Psoas muscle (tissue), 8 donors: ENCODE measurements around the gene PPP4R3A. TPM values are rescaled to one million over a fixed set of nuclear protein-coding genes. Genes with fewer than 3 reads are reported as not detected.
"Not testable (repeated sequence)": the region's sequence is repeated elsewhere in the genome, so short reads cannot be mapped to it uniquely, and the experiment has no call there.

ENCODE experiments used
- ATAC-seq, 4 donors: fragments of 200-7000 bp; cut with Tn5 transposase; one replicate each; pipeline ENCODE4 v1.9.1; 2020; ENCODE audit warnings: moderate library complexity in 3 of 4, mild to moderate bottlenecking in 2 of 4
- DNase-seq, 2 donors: peaks; one replicate each; pipeline ENCODE4 v3.0.0-alpha.2; 2020
- H3K27ac ChIP-seq: fragments of 200-600 bp; one replicate; pipeline ENCODE4 v1.8.0; 2022
- H3K27me3 ChIP-seq, 3 donors: fragments of 200-600 bp in 1 of 3; one replicate each; pipeline versions ENCODE4 v1.6.1 to v1.8.0; 2013 to 2022; ENCODE audit warnings: low read length in 2 of 3, mild to moderate bottlenecking in 2 of 3, moderate library complexity in 1 of 3; ENCODE audit not compliant: insufficient read depth in 3 of 3
- H3K36me3 ChIP-seq, 2 donors: fragments of 200-600 bp in 1 of 2; one replicate each; pipeline versions ENCODE4 v1.6.1 to v1.8.0; 2013 to 2022; ENCODE audit warnings: low read depth in 1 of 2, mild to moderate bottlenecking in 1 of 2, moderate library complexity in 1 of 2; ENCODE audit not compliant: insufficient read depth in 1 of 2
- H3K4me1 ChIP-seq: fragments of 200-600 bp; one replicate; pipeline ENCODE4 v1.8.0; 2022
- H3K4me3 ChIP-seq: fragments of 200-600 bp; one replicate; pipeline ENCODE4 v1.8.0; 2022; ENCODE audit warnings: mild to moderate bottlenecking
- H3K9me3 ChIP-seq: fragments of 200-600 bp; one replicate; pipeline ENCODE4 v1.8.0; 2022
- CTCF ChIP-seq: fragments of 200-600 bp; IDR thresholded peaks from one replicate; pipeline ENCODE4 v1.8.0; 2022; ENCODE audit warnings: antibody characterized with exemption
- WGBS, 3 donors: extraction: QIAGEN DNeasy Blood & Tissue Kit; methylation state at CpG; one replicate each; pipeline versions ENCODE4 v1.1.6 to v1.1.7; 2013; 5-methylcytosine and 5-hydroxymethylcytosine counted together
- intact Hi-C, 2 donors: fragments of 100-400 bp; cut with DNase I; formaldehyde crosslinking; loops; one replicate each; pipeline versions ENCODE4 v1.11.0 to v1.14.2; 2022
- polyA plus RNA-seq, 3 donors: library from polyadenylated mRNA; stranded (reverse); fragments of 200-250 nt; gene quantifications; one replicate each; pipeline ENCODE4 v1.2.3, GENCODE V29; 2013
- total RNA-seq, 4 donors: library from RNA; stranded (reverse); fragmentation: NEBNext Ultra II Directional in 2 of 4; extraction: Animal tissue kit (Norgen Biotek cat#: 25700) in 2 of 4; gene quantifications; one replicate each; pipeline versions ENCODE4 v1.2.1 to v1.2.4, GENCODE V29; 2021 to 2023
- donor health status: healthy with polysubstance abuse.
- donor health status: DM: no; HTN: no; CAD: no; lungs with moderate emphysema.
- donor health status: Bipolar disorder and iron deficiency.
- donor health status: healthy.
- donor health status: DM: yes; HTN: yes; CAD: no.
- donor health status: DM: no; HTN: no; CAD: no.
- donor health status: DM: no; HTN: no; CAD: no.
- donor health status: DM: yes; HTN: yes; CAD: no.

The PPP4R3A gene
- total and polyA plus RNA-seq, 7 donors = 33.3 to 92.4 (median 50.6) TPM

GRCh38 chr14:91410771-91411536, 99.2 kb downstream of the PPP4R3A start:
- ATAC-seq = no peak
- Histone ChIP-seq H3K9me3 (no peaks in the 10 kb centered on the region), H3K36me3 (no peaks in the 10 kb centered on the region), H3K27ac (no peak overlapping the region), H3K27me3 (peaks cover 0 to 3% (median 0%) of the 10 kb centered on the region in 3 donors), H3K4me3 (no peak overlapping the region), H3K4me1 (no peaks in the 10 kb centered on the region)
- DNase-seq = no peak
- intact Hi-C loops = no loop called here
- TF ChIP-seq CTCF = no peak
- 70 to 76% (median 72%) methylated on average over 12 of the region's 12 CpGs for WGBS, 3 donors

DNA sequence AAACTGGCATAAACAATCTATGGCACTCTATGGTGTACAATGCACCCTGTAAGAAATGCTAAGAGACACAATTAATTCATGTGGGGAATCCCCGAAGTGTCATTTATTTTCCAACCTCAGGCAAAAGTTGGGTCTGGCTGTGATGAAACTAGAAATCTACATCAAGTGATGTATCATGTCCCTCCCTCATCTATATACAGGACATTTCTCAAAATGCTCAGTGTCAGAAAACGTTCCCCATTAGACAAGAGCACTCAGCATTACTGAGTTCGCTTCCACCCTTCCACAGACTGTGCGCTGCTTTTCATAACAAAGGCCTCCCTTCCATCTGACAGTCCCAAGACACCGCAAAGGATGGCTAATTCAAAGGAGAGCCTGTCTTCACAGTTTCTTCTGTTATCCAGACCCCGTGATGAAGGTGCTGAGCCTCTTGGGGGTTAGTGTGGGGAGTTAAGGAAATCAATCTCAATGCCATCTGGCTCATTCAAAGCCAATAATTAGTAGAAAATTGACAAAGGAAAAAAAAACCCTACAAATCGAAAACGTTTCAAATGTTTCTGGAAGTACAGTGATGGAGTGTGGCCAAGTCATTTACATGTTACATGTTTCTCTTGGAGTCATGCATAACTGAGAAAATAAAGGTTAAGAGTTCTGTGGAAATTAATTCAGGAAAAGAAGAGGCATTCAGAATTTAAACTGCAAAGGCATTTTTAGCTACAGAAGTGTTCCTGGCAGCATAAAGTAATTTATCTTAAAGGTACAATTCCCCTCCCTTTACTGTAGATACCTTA, 100.0 kb downstream of the PPP4R3A start:
- Histone ChIP-seq H3K4me3 (no peak overlapping the region), H3K4me1 (no peaks in the 10 kb centered on the region), H3K36me3 (no peaks in the 10 kb centered on the region), H3K27me3 (peaks cover 0 to 2% (median 0%) of the 10 kb centered on the region in 3 donors), H3K9me3 (no peaks in the 10 kb centered on the region), H3K27ac (no peak overlapping the region)
- DNase-seq = no peak
- intact Hi-C loops = no loop called here
- no peak for ATAC-seq
- no peak for TF ChIP-seq CTCF
- WGBS, 3 donors = 61 to 70% (median 62%) methylated on average over 8 of the region's 8 CpGs

DNA sequence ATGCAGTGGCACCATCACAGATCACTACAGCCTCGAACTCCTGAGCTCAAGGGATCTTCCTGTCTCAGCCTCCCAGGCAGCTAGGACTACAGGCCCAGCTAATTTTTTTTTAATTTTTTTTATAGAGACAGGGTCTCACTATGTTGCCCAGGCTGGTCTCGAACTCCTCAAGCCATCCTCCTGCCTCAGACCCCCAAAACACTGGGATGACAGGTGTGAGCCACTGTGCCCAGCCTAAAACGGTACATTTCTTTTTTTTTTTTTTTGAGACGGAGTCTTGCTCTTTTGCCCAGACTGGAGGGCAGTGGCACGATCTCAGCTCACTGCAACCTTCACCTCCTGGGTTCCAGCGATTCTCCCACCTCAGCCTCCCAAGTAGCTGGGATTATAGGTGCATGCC, 100.9 kb downstream of the PPP4R3A start:
- ATAC-seq, H3K27me3 ChIP-seq, H3K27ac ChIP-seq, H3K4me1 ChIP-seq, DNase-seq, H3K9me3 ChIP-seq, H3K36me3 ChIP-seq, H3K4me3 ChIP-seq, intact Hi-C loops: not testable (repeated sequence)
- 89 to 94% (median 90%) methylated on average over 6 of the region's 6 CpGs for WGBS, 3 donors

Other genes starting within 250 kb of the PPP4R3A start
- gene CCDC88C, start 92.5 kb downstream of the PPP4R3A start, total RNA-seq = 1 to 10 TPM; 2.4 to 3.9 (median 2.9) TPM
- gene CCDC88C, start 92.5 kb downstream of the PPP4R3A start, polyA plus RNA-seq = 1 to 10 TPM in 2 of 3 donors, under 1 TPM in 1; 0.49 to 1.3 (median 1.2) TPM
- gene CATSPERB, start 221.8 kb upstream of the PPP4R3A start, total RNA-seq = under 1 TPM; 0.20 to 0.52 (median 0.30) TPM
- gene CATSPERB, start 221.8 kb upstream of the PPP4R3A start, polyA plus RNA-seq = under 1 TPM; 0.03 to 0.14 (median 0.08) TPM